DND-41 (cell line): ENCODE results near the gene MGAT4A.

Experiments
- ATAC-seq: fragments of 200-7000 bp; cut with Tn5 transposase; 3 replicates; pipeline ENCODE4 v1.9.1; 2021; ENCODE audit warnings: low read depth; ENCODE audit not compliant: insufficient read depth
- DNase-seq: peaks from one replicate; pipeline ENCODE4 v3.0.0-alpha.2; 2020
- H2AFZ ChIP-seq: 2 replicates; pipeline ENCODE4 v1.6.0; 2012; ENCODE audit warnings: low read depth, low read length
- H3K27ac ChIP-seq: 2 replicates; pipeline ENCODE4 v1.5.1; 2012; ENCODE audit warnings: low read length, inconsistent platforms
- H3K27me3 ChIP-seq: fragments of 200-600 bp; sonication (generic); 2 replicates; pipeline ENCODE4 v1.6.0; 2012; ENCODE audit warnings: low read length, mild to moderate bottlenecking, inconsistent platforms; ENCODE audit not compliant: insufficient read depth, poor library complexity
- H3K36me3 ChIP-seq: 2 replicates; pipeline ENCODE4 v1.5.1; 2012; ENCODE audit warnings: low read length, inconsistent platforms; ENCODE audit not compliant: insufficient read depth
- H3K4me1 ChIP-seq: 2 replicates; pipeline ENCODE4 v1.5.1; 2012; ENCODE audit warnings: mild to moderate bottlenecking, low read length; ENCODE audit not compliant: insufficient read depth
- H3K4me2 ChIP-seq: 2 replicates; pipeline ENCODE4 v1.6.0; 2012; ENCODE audit warnings: mild to moderate bottlenecking, moderate library complexity, low read length, inconsistent platforms; ENCODE audit not compliant: insufficient read depth
- H3K4me3 ChIP-seq, 2 experiments: fragments of 200-600 bp in 1 of 2; shearing (Covaris generic) in 1 of 2; 2 replicates each; pipeline ENCODE4 v1.5.1; 2012 to 2016; ENCODE audit warnings: inconsistent platforms in 2 of 2, low read length in 2 of 2, mild to moderate bottlenecking in 2 of 2, low read depth in 1 of 2, moderate library complexity in 1 of 2
- H3K79me2 ChIP-seq: 2 replicates; pipeline ENCODE4 v1.6.0; 2012; ENCODE audit warnings: low read length, inconsistent platforms; ENCODE audit not compliant: insufficient read depth
- H3K9ac ChIP-seq: 2 replicates; pipeline ENCODE4 v1.6.0; 2012; ENCODE audit warnings: low read depth, mild to moderate bottlenecking, inconsistent platforms, low read length, moderate library complexity
- H3K9me3 ChIP-seq: 2 replicates; pipeline ENCODE4 v1.5.1; 2012; ENCODE audit warnings: low read length, moderate library complexity, mild to moderate bottlenecking, inconsistent platforms; ENCODE audit not compliant: insufficient read depth, severe bottlenecking
- H4K20me1 ChIP-seq: 2 replicates; pipeline ENCODE4 v1.6.0; 2012; ENCODE audit warnings: low read length; ENCODE audit not compliant: insufficient read depth
- CTCF ChIP-seq: IDR thresholded peaks from 2 replicates; pipeline ENCODE4 v1.5.1; 2012; ENCODE audit warnings: borderline replicate concordance, low read length, moderate library complexity, mild to moderate bottlenecking; ENCODE audit not compliant: poor library complexity, severe bottlenecking; ENCODE audit errors: extremely low read depth
- EZH2 ChIP-seq: IDR thresholded peaks from 3 replicates; pipeline ENCODE4 v1.6.1; 2012; ENCODE audit warnings: borderline replicate concordance, low read depth, mild to moderate bottlenecking, moderate library complexity, low read length, inconsistent platforms; ENCODE audit not compliant: severe bottlenecking

MGAT4A gene

DNA sequence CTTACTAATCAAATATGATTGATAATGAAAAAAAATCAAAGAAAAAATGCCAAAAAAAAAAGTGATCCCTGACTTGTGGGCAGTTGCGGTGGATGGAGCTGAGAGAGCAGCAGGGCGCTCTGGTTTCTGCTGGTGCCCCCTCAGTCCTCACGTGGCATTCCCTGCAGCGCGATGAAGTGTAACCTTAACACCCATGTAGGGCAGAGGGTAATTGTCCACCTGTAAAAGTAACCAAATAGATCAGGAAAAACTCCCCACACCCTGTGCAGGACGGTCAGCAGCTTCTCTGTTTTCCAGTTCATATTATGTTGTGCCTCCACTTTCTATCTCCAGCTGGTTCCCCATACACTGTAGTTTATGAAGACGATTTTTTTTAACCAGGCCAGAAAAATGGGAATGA lies 147.7 kb downstream of the MGAT4A start:
- TF ChIP-seq EZH2: no peak
- no peak for TF ChIP-seq CTCF
- Histone ChIP-seq H3K36me3 (peaks cover 58% of the 10 kb centered on the region), H3K9me3 (no peaks in the 10 kb centered on the region)

DNA sequence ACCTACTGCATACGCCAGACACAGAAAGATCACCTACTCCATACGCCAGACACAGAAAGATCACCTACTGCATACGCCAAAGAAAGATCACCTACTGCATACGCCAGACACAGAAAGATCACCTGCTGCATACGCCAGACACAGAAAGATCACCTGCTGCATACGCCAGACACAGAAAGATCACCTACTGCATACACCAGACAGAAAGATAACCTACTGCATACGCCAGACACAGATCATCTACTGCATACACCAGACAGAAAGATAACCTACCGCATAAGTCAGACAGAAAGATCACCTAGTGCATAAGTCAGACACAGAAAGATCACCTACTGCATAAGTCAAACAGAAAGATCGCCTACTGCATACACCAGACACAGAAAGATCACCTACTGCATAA lies 148.4 kb downstream of the MGAT4A start:
- Histone ChIP-seq H2AFZ (no peak overlapping the region), H3K27me3 (no peaks in the 10 kb centered on the region), H3K79me2 (no peaks in the 10 kb centered on the region), H3K4me1 (no peaks in the 10 kb centered on the region), H4K20me1 (no peaks in the 10 kb centered on the region), H3K4me3 (no peak overlapping the region), H3K9me3 (no peaks in the 10 kb centered on the region), H3K27ac (no peak overlapping the region), H3K9ac (no peak overlapping the region), H3K36me3 (peaks cover 65% of the 10 kb centered on the region), H3K4me2 (no peak overlapping the region)
- ATAC-seq: no peak
- DNase-seq: no peak
- TF ChIP-seq EZH2 (no peak), CTCF (no peak)

More for the DNA sequence above, 147.7 kb downstream of the MGAT4A start:
- Histone ChIP-seq H3K4me2 (no peak overlapping the region), H3K27me3 (no peaks in the 10 kb centered on the region), H3K4me1 (no peaks in the 10 kb centered on the region), H2AFZ (no peak overlapping the region), H4K20me1 (no peaks in the 10 kb centered on the region), H3K4me3 (no peak overlapping the region), H3K79me2 (no peaks in the 10 kb centered on the region), H3K9ac (no peak overlapping the region), H3K27ac (no peak overlapping the region)
- DNase-seq (no peak), ATAC-seq (no peak)

DNA sequence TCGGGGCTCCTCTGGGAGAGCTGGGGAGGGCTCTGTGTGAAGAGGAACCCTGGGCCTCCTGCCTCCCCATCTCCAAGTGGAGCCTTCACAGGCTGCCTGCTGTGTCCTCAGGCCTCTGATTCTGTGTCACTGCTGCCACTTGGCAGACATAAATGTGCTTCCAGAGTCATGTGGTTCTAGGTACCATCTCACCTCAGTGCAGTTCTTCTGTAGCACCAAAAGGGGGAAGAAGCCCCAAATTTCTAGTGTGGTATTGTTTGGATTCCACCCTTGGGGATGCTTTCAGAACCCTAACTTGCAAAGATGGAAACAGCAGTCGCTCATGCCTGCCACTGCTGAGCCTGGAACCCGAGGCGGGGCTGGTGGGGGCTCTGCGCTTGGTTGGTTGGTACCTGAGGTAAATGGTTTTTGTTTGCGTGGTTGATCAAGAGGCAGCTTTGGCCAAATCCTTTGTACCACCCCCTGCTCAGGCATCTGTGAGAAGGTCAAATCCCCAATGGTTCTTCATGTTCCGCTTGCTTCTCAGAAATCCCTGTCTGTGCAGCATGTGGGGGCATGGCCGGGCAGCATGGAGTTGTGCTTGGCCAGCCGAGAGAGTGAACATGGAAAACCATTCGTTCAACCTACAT lies 150.2 kb downstream of the MGAT4A start:
- no peak overlapping the region for H3K4me3 ChIP-seq
- H3K4me1 ChIP-seq: no peaks in the 10 kb centered on the region
- H3K9me3 ChIP-seq: no peaks in the 10 kb centered on the region
- no peaks in the 10 kb centered on the region for H3K79me2 ChIP-seq
- H2AFZ ChIP-seq: no peak overlapping the region
- peaks cover 72% of the 10 kb centered on the region for H3K36me3 ChIP-seq
- no peak overlapping the region for H3K9ac ChIP-seq
- no peaks in the 10 kb centered on the region for H3K27me3 ChIP-seq
- ATAC-seq (no peak), DNase-seq (no peak)
- TF ChIP-seq EZH2: no peak
- TF ChIP-seq CTCF: peak; percentile 16
- no peak overlapping the region for H3K27ac ChIP-seq
- H3K4me2 ChIP-seq: no peak overlapping the region
- no peaks in the 10 kb centered on the region for H4K20me1 ChIP-seq

GRCh38 chr2:98579926-98580325 lies 151.0 kb downstream of the MGAT4A start:
- DNase-seq (no peak), ATAC-seq (no peak)
- Histone ChIP-seq H3K9me3 (no peaks in the 10 kb centered on the region), H3K4me3 (no peak overlapping the region), H3K36me3 (peaks cover 70% of the 10 kb centered on the region), H3K9ac (no peak overlapping the region), H3K4me1 (no peaks in the 10 kb centered on the region), H2AFZ (no peak overlapping the region), H3K27me3 (no peaks in the 10 kb centered on the region), H4K20me1 (no peaks in the 10 kb centered on the region), H3K79me2 (no peaks in the 10 kb centered on the region), H3K27ac (no peak overlapping the region), H3K4me2 (no peak overlapping the region)
- no peak for TF ChIP-seq EZH2
- TF ChIP-seq CTCF: no peak
